Measurements from ENCODE around the gene CTNNA2. TPM values are rescaled to one million over a fixed set of nuclear protein-coding genes. Genes with fewer than 3 reads are reported as not detected.

The CTNNA2 gene
- total RNA-seq, 1 donor from 2014 or later = 2.9 TPM

DNA sequence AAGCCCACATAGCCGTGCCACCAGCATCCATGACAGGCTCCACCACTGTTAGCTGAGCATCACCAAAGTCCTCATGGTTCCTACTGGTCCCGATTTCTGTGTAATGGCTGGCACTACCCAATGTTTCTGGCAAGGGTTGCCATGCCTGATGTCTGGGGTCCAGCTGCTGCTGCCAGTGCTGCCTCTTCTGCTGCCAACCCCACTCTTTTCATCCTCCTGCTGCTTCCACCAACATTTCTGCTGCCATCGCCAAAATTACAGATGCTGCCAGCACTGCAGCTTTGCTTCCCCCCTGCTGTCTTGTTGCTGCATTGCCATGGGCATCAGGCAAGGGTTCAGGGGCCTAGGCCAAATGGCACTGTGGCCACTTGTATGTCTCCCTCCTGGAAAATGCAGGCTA is 638.8 kb downstream of the CTNNA2 start:
- intact Hi-C loops (cut with DNase I) = no loop called here
- no peaks in the 10 kb centered on the region for H3K36me3 ChIP-seq
- H3K27me3 ChIP-seq = no peaks in the 10 kb centered on the region
- H3K4me3 ChIP-seq = no peak overlapping the region
- DNase-seq (ENCODE audit: extremely low spot score in 2 of 2) = no peak
- no peaks in the 10 kb centered on the region for H3K9me3 ChIP-seq
- no peaks in the 10 kb centered on the region for H3K4me1 ChIP-seq
- TF ChIP-seq POLR2A (IDR thresholded peaks at IDR 0.05) (no peak), POLR2AphosphoS5 (IDR thresholded peaks at IDR 0.05; ENCODE audit: insufficient read depth in 1 of 2, low read depth in 1 of 2) (no peak)
- TF ChIP-seq, protein P1, sequence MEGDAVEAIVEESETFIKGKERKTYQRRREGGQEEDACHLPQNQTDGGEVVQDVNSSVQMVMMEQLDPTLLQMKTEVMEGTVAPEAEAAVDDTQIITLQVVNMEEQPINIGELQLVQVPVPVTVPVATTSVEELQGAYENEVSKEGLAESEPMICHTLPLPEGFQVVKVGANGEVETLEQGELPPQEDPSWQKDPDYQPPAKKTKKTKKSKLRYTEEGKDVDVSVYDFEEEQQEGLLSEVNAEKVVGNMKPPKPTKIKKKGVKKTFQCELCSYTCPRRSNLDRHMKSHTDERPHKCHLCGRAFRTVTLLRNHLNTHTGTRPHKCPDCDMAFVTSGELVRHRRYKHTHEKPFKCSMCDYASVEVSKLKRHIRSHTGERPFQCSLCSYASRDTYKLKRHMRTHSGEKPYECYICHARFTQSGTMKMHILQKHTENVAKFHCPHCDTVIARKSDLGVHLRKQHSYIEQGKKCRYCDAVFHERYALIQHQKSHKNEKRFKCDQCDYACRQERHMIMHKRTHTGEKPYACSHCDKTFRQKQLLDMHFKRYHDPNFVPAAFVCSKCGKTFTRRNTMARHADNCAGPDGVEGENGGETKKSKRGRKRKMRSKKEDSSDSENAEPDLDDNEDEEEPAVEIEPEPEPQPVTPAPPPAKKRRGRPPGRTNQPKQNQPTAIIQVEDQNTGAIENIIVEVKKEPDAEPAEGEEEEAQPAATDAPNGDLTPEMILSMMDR (IDR thresholded peaks at IDR 0.05) = no peak
- no peak overlapping the region for H3K27ac ChIP-seq

DNA sequence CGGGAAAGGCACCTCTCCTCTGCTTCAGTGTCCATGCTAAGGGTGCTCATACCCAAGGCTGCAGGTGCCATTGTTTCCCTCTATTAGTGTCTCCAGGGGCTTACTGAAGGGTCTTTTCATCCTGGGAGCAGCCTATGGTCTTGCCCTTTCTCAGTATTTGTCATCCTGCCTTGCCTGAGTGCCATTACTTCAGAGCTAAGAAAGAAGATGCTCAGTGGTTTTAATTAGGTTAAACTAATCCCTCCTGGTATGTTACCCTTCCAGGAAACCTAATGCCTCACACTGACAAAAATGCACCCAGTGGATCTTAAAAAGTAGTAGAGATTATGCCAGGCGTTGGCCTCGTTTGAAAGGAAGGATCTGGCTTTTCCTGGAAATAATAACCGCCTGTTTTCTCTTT is 640.3 kb downstream of the CTNNA2 start:
- Histone ChIP-seq H3K27me3 (no peaks in the 10 kb centered on the region), H3K4me3 (no peak overlapping the region), H3K9me3 (no peaks in the 10 kb centered on the region), H3K4me1 (no peaks in the 10 kb centered on the region), H3K36me3 (no peaks in the 10 kb centered on the region), H3K27ac (no peak overlapping the region)
- TF ChIP-seq, protein P1 (IDR thresholded peaks at IDR 0.05) = no peak
- TF ChIP-seq POLR2A (IDR thresholded peaks at IDR 0.05) = no peak
- TF ChIP-seq POLR2AphosphoS5 (IDR thresholded peaks at IDR 0.05; ENCODE audit: insufficient read depth in 1 of 2, low read depth in 1 of 2) = no peak
- intact Hi-C loops (cut with DNase I) = no loop called here
- DNase-seq (ENCODE audit: extremely low spot score in 2 of 2) = no peak

DNA sequence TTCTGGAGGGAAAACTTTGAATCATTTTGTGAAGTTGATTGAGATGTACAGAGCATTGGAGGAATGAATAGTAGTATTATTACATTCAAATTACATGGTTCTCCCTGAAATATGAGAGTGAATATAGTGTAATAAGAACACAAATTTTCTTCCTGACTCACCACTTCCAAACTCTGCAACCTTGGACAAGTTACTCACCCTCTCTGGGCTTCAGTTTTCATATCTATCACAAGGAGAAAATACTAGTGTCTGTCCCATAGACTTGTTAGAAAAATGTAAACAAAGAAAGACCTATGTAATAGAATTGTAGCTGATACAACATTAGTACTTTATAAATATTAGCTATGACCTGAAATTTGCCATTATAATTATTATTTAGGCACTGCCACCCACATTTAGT is 640.9 kb downstream of the CTNNA2 start:
- intact Hi-C loops (cut with DNase I) = no loop called here
- H3K27me3 ChIP-seq = no peaks in the 10 kb centered on the region
- H3K9me3 ChIP-seq = no peaks in the 10 kb centered on the region
- no peak overlapping the region for H3K4me3 ChIP-seq
- H3K27ac ChIP-seq = no peak overlapping the region
- H3K36me3 ChIP-seq = no peaks in the 10 kb centered on the region
- TF ChIP-seq POLR2A (IDR thresholded peaks at IDR 0.05) = no peak
- TF ChIP-seq POLR2AphosphoS5 (IDR thresholded peaks at IDR 0.05; ENCODE audit: insufficient read depth in 1 of 2, low read depth in 1 of 2) = no peak
- TF ChIP-seq, protein P1 (IDR thresholded peaks at IDR 0.05) = no peak
- H3K4me1 ChIP-seq = no peaks in the 10 kb centered on the region
- no peak for DNase-seq (ENCODE audit: extremely low spot score in 2 of 2)

DNA sequence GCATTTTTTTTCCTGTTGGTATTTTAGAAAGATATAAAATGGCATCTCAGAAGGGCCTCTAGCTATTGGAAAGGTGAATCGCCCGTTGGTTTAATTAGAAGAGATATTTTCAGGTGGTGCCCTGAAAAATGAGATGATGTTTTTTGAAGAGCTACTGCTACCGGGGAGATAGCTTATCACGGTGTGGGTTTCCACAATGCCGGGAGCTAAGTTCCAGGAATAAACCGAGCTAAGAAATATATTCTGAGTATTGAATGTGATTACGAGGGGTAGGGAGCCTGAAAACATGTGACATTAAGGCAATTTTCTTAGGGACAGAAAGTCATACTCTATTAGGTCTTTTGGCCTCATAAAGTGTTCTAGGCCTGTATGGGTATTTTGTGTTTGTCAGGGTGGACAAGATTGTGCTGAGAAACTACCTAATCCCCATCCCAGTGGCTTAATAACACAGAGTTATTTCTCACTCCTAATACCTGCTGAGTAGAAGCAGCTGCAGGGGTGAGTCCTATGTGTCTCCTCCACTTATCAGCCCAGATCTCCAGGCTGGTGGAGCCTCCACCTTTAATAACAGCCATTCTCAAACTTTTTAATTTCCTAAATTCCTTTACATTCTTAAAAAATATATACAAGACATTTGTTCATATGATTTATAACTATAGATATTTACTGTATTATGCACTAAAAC is 641.5 kb downstream of the CTNNA2 start:
- no peak for DNase-seq (ENCODE audit: extremely low spot score in 2 of 2)
- no peaks in the 10 kb centered on the region for H3K36me3 ChIP-seq
- no peak overlapping the region for H3K27ac ChIP-seq
- no peak for TF ChIP-seq POLR2A (IDR thresholded peaks at IDR 0.05)
- TF ChIP-seq, protein P1 (IDR thresholded peaks at IDR 0.05) = no peak
- no peak for TF ChIP-seq POLR2AphosphoS5 (IDR thresholded peaks at IDR 0.05; ENCODE audit: insufficient read depth in 1 of 2, low read depth in 1 of 2)
- no peaks in the 10 kb centered on the region for H3K4me1 ChIP-seq
- H3K9me3 ChIP-seq = no peaks in the 10 kb centered on the region
- no peaks in the 10 kb centered on the region for H3K27me3 ChIP-seq
- H3K4me3 ChIP-seq = no peak overlapping the region
- intact Hi-C loops (cut with DNase I) = no loop called here

DNA sequence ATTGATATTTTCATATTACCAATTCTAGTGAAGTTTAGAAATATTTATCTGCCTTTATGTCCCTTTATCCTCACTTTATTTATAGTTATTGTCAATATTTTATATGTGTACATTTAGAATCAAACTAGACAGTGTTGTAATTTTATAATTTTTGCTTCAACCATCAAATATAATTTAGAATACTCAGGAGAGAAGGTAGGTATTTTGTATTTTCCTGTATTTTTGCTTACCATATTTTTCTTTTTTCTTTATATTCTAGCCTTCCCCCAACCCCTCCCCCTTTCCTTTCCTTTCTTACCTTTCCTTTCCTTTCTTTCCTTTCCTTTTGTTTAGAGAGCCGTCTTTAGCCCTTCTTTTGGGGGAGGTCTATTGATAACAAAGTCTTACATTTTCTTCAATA is 651.5 kb downstream of the CTNNA2 start:
- H3K4me1 ChIP-seq = no peaks in the 10 kb centered on the region
- H3K27me3 ChIP-seq = no peaks in the 10 kb centered on the region
- H3K4me3 ChIP-seq = no peak overlapping the region
- TF ChIP-seq POLR2AphosphoS5 (IDR thresholded peaks at IDR 0.05; ENCODE audit: insufficient read depth in 1 of 2, low read depth in 1 of 2) (no peak), POLR2A (IDR thresholded peaks at IDR 0.05) (no peak)
- TF ChIP-seq, protein P1 (IDR thresholded peaks at IDR 0.05) = no peak
- H3K36me3 ChIP-seq = no peaks in the 10 kb centered on the region
- no peak for DNase-seq (ENCODE audit: extremely low spot score in 2 of 2)
- intact Hi-C loops (cut with DNase I) = no loop called here
- H3K9me3 ChIP-seq = no peaks in the 10 kb centered on the region
- H3K27ac ChIP-seq = no peak overlapping the region

All from vagina (tissue), 2 donors.